KG1 (cell line): ENCODE data around the gene GALE.
"Not testable (repeated sequence)": the region's sequence is repeated elsewhere in the genome, so short reads cannot be mapped to it uniquely, and the experiment has no call there.

Experiments
- DNase-seq: peaks from one replicate; lab custom pipeline; 2025; lab: John Stamatoyannopoulos, UW

The GALE gene

GRCh38 chr1:23800400-23801337 lies at the start of gene GALE:
Gene GALE, minus strand, starts transcription at chr1:23800754. Its CDS starts 1,747 bp downstream, at chr1:23799007.
- peak; percentile 93 for DNase-seq

- no peak for DNase-seq
These were observed 48.4 kb upstream of the GALE start for GRCh38 chr1:23848673-23849616.

- not testable (repeated sequence) for DNase-seq
These were observed 47.0 kb upstream of the GALE start for GRCh38 chr1:23847482-23848095.

- no peak for DNase-seq
These were observed 44.6 kb upstream of the GALE start for GRCh38 chr1:23845163-23845562.

- DNase-seq, result no peak
These were observed 43.1 kb upstream of the GALE start for GRCh38 chr1:23843644-23844043.

- peak; percentile 61 for DNase-seq
These were observed 37.9 kb upstream of the GALE start for GRCh38 chr1:23838401-23838866.

- DNase-seq, result no peak
These were observed 37.4 kb upstream of the GALE start for GRCh38 chr1:23837908-23838307.

GRCh38 chr1:23836037-23836436 lies 35.5 kb upstream of the GALE start:
- no peak for DNase-seq

- DNase-seq, result not testable (repeated sequence)
These were observed 33.6 kb upstream of the GALE start for GRCh38 chr1:23834156-23834555.

GRCh38 chr1:23827717-23828116 lies 27.2 kb upstream of the GALE start:
- DNase-seq, result no peak

- not testable (repeated sequence) for DNase-seq
These were observed 26.0 kb upstream of the GALE start for GRCh38 chr1:23826590-23826989.

GRCh38 chr1:23825762-23826522 lies 25.4 kb upstream of the GALE start:
- DNase-seq, result no peak

- DNase-seq, result peak; percentile 78
These were observed 24.7 kb upstream of the GALE start, which contains the start of gene HMGCL for GRCh38 chr1:23825076-23825761. Gene HMGCL, minus strand, starts transcription at chr1:23825429. Its CDS starts 14 bp downstream, at chr1:23825415.

GRCh38 chr1:23824711-23825075 lies 24.1 kb upstream of the GALE start:
- no peak for DNase-seq

GRCh38 chr1:23823767-23824166 lies 23.2 kb upstream of the GALE start:
- no peak for DNase-seq

GRCh38 chr1:23817633-23818032 lies 17.1 kb upstream of the GALE start:
- no peak for DNase-seq

GRCh38 chr1:23816906-23817305 lies 16.4 kb upstream of the GALE start:
- peak; percentile 58 for DNase-seq

- no peak for DNase-seq
These were observed 15.8 kb upstream of the GALE start for GRCh38 chr1:23816361-23816760.

- no peak for DNase-seq
These were observed 13.5 kb upstream of the GALE start for GRCh38 chr1:23814016-23814415.

- peak; percentile 61 for DNase-seq
These were observed 10.4 kb upstream of the GALE start for GRCh38 chr1:23810818-23811540.
